Right lung (tissue), 5 donors: ENCODE results near the gene TLL1. TPM values are rescaled to one million over a fixed set of nuclear protein-coding genes. Genes with fewer than 3 reads are reported as not detected.

ENCODE experiments used
- DNase-seq, 2 donors: peaks; one replicate each; pipeline ENCODE4 v3.0.0-alpha.2; 2013
- polyA plus RNA-seq, 5 donors: library from polyadenylated mRNA; unstranded; fragments of 120-200 nt; gene quantifications; one replicate each; pipeline versions ENCODE4 v1.2.1 to v1.2.3, GENCODE V29; 2013; ENCODE audit warnings: inconsistent platforms in 1 of 5, low replicate concordance in 1 of 5; ENCODE audit not compliant: insufficient read length in 5 of 5, insufficient read depth in 1 of 5

TLL1 gene
- polyA plus RNA-seq, 5 donors = 2.9 to 7.2 (median 4.0) TPM

GRCh38 chr4:166043801-166044200, 170.8 kb downstream of the TLL1 start:
- no peak for DNase-seq

DNA sequence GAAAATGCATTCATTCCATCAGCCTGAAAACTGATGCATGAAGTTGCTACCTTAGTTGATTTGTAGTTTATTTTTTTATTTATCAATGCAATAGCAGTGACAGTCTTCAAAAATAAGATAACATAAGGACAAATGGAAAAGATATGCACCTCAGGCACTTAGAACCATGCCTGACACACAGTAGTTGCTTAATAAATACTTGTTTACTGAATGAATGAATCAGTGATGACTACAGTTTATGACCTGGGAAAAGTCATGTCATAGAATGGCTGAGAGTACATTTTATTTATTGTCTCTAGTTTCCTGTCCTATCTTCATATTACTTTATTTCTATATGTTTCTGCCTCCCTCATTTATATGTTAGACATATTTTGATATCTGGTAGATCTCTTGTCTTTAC, 171.8 kb downstream of the TLL1 start:
- no peak for DNase-seq

- no peak for DNase-seq
These were observed 172.4 kb downstream of the TLL1 start for GRCh38 chr4:166045457-166045856.

GRCh38 chr4:166049036-166049435, 176.0 kb downstream of the TLL1 start:
- DNase-seq = no peak

GRCh38 chr4:166064721-166065120, 191.7 kb downstream of the TLL1 start:
- no peak for DNase-seq

- no peak for DNase-seq
These were observed 192.3 kb downstream of the TLL1 start for GRCh38 chr4:166065324-166065723.

DNA sequence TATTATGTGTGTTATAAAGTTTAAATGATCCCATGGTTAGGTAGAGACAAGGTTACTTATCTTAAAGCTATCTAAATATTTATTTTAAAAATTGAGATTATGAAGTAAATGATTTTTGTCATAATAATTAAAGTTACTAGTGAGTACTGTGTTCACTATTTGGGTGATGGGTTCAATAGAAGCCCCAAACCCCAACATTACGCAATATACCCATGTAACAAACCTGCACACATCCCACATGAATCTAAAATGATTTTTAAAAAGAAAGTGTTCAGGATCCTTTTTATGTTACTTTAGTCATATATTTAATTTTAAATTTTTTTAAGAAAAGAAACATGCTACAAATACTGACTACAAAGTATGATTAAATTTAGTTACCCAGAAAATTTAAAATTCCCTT, 193.9 kb downstream of the TLL1 start:
- DNase-seq = no peak

GRCh38 chr4:166067915-166068314, 194.9 kb downstream of the TLL1 start:
- DNase-seq = no peak

DNA sequence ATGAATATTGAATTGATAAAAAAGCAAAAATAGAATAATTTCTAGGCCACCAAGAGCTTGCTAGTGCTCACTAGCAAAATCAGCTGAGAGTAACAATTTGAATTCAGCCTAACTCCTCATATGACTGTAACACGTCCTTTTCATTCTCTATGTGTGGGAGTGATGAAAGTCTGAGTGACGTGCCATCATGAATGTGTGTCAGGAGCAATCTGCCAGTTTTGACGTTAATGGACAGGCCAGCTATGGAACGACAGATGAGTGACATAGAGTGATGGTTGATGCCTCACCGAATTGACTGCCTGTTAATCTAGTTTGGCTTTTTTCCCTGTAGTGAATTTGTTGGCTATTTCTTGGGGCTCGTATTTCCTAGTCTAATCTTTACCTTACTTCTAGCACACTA, 200.7 kb downstream of the TLL1 start:
- DNase-seq = no peak

GRCh38 chr4:166075599-166075998, 202.6 kb downstream of the TLL1 start:
- no peak for DNase-seq

DNA sequence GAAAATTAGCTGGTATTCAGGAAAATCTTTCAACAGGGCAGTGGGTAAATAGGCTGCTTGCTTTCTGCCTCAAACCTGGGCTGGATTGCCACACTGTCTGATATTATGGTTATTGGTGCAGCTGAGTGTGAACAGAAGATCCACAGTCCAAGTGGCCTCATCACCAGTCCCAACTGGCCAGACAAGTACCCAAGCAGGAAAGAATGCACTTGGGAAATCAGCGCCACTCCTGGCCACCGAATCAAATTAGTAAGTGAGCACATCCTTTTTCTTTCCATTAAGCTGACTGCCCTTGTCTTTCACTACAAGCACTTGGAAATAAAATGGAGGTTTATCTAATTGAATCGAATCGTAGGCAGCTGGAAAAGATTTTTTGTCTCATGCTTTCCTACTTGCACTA, 204.7 kb downstream of the TLL1 start:
- no peak for DNase-seq

GRCh38 chr4:166078383-166078782, 205.3 kb downstream of the TLL1 start:
- no peak for DNase-seq

- DNase-seq = no peak
These were observed 205.9 kb downstream of the TLL1 start for GRCh38 chr4:166078955-166079354.

DNA sequence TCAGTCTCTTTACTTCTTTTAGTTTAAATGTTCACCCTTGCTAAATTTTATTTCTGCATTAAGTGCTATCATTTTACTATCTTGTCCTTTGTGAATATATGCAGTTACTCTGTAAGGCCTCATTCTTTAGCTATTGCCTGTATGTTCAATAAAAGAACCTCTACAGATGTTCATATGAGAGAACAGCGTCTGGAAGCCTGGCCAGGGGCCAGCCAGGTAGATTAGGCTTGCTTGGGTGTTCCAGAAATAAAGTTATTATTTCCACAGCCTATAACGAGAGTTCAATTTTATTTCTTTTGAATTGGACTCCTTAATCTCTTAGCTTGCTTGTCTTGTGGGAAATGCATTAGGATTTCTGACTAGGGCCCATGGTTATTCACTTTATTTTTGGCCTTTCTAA, 214.5 kb downstream of the TLL1 start:
- DNase-seq = no peak

- no peak for DNase-seq
These were observed 215.5 kb downstream of the TLL1 start for GRCh38 chr4:166088576-166088975.

DNA sequence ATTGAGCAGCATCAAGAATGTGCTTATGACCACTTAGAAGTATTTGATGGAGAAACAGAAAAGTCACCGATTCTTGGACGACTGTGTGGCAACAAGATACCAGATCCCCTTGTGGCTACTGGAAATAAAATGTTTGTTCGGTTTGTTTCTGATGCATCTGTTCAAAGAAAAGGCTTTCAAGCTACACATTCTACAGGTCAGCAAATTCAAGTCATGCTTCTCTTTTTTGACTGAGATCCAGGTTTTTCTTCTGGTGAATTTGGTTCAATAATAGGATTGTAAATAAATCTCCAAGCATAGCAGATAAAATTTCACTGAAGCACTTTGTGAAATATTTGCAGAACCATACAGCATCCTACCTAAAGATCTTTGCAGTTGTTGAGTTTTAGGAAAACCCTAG, 218.1 kb downstream of the TLL1 start:
- no peak for DNase-seq

DNA sequence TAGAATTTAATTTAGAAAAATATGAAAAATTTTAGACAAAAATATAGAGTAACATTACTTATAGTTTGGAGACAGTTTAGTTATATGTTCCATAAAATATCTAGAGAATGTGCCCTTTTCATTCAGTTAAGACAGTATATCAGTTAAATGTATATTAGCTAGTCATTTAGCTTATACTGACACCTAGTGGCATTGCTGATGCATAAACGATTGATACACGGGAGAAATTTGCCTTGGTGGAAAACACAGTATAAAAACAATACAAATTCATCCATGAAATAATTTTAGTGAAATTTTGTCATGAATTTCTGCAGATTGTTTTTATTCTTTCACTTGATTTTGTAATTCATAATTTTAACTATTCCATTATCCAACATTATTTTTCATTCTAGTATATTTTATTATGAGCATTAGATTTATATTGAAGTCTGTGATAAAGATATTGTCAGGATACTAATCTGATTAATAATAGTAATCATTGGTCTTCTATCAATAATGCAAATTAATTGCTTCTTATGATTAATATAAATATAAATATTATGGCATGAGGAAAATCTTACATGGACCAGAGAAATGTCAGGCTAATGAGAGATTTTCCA, 219.0 kb downstream of the TLL1 start:
- peak; percentile 17 to 19 for DNase-seq

- DNase-seq = no peak
These were observed 219.8 kb downstream of the TLL1 start for GRCh38 chr4:166092797-166093290.

- no peak for DNase-seq
These were observed 231.6 kb downstream of the TLL1 start for GRCh38 chr4:166104623-166105022.

GRCh38 chr4:166121897-166122296, 248.9 kb downstream of the TLL1 start:
- no peak for DNase-seq

DNA sequence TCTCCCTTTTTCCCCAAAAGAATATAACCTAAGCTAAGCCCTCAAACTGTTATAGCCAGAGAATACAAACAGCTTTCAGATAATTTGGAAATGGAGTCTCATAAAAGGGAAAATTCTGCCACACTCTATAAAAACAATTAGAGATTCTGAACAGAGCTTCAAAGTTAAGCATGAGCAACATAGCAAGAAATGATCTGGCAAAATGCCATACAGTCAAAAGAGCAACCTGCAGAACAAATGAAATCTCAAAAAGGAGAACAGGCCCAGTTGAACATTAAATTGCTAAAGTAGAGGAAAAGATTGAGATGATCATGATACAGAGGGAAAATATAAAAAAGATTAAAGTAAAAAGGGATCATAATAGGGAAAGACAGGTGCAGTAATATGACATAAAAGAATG, 250.5 kb downstream of the TLL1 start:
- no peak for DNase-seq

DNA sequence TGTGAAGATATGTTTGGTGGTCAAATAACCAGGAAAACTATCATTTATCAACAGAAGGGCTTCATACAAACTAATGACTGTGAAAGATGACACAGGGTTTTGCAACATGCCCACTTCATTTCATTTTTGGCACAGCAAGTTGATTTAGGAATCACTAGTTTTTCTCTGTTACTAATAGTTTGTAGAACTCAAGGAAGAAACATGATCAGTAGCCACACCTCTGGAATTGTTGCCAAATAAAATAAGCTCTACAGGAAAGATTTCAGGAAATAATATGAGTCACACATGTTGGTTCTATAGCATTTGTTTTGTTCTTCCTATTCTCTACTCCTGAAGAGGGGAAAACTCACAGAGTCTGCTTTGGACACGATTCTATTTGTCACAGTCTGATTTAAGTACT, 255.4 kb downstream of the TLL1 start:
- DNase-seq = no peak

DNA sequence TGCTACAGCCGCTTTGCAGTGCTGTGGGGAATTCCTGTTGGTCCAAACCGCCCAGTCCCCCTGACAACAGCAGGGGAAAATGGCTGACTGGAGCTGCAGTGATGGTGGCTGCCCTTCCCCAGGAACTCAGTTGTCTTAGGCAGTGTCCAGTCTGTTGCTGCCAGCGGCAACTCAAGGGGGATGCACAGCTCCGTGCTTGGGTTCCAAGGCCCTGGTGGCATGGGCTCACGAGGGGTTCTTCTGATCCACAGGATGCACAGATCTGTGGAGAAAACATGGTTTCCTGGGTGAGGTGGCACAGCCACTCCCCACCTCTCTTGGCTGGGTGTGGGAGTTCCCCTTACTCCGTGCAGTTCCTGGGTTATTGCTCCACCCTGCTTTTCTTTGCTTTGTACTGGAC, 261.2 kb downstream of the TLL1 start:
- DNase-seq = no peak

GRCh38 chr4:166140951-166141350, 267.9 kb downstream of the TLL1 start:
- no peak for DNase-seq
